Esophagus squamous epithelium (tissue), 4 donors: ENCODE results near the gene CD59.

Experiments
- CTCF ChIP-seq, 6 experiments: fragments of 450-650 bp in 4 of 6; fragments of 200-600 bp in 2 of 6; sonication (generic) in 2 of 6; IDR thresholded peaks; one replicate each; pipeline ENCODE4 v1.5.1; 2016 to 2019; ENCODE audit warnings: antibody characterized with exemption in 6 of 6, mild to moderate bottlenecking in 4 of 6, moderate library complexity in 4 of 6
- POLR2A ChIP-seq, 4 donors: fragments of 450-650 bp; IDR thresholded peaks; one replicate each; pipeline ENCODE4 v1.6.1; 2017; ENCODE audit warnings: antibody characterized with exemption in 4 of 4, mild to moderate bottlenecking in 4 of 4, moderate library complexity in 3 of 4

- TF ChIP-seq CTCF (IDR thresholded peaks at IDR 0.05) (no peak), POLR2A (IDR thresholded peaks at IDR 0.05) (no peak)
Measured at GRCh38 chr11:33706966-33707365, 29.3 kb downstream of the CD59 start.
